HepG2 (cell line): ENCODE data around the gene GRIN3B. TPM values are rescaled to one million over a fixed set of nuclear protein-coding genes. Genes with fewer than 3 reads are reported as not detected.

Source experiments
- ARID2 ChIP-seq: sonication (generic); formaldehyde crosslinking; IDR thresholded peaks from 2 replicates; pipeline ENCODE4 v1.8.1; 2022; ENCODE audit warnings: mild to moderate bottlenecking, missing genetic modification reagents, borderline replicate concordance
- GATA4 ChIP-seq: sonication (generic); IDR thresholded peaks from 2 replicates; pipeline ENCODE4 v1.6.1; 2016; ENCODE audit warnings: antibody characterized with exemption, low read depth, borderline replicate concordance
- IRF9 ChIP-seq: sonication (generic); formaldehyde crosslinking; IDR thresholded peaks from 2 replicates; pipeline ENCODE4 v1.8.0; 2022; ENCODE audit warnings: missing genetic modification reagents, mild to moderate bottlenecking, borderline replicate concordance
- NR2F6 ChIP-seq, 2 experiments: IDR thresholded peaks; 2 replicates each; pipeline ENCODE4 v1.6.1; 2016; ENCODE audit warnings: antibody characterized with exemption in 1 of 2, mild to moderate bottlenecking in 1 of 2
- REL ChIP-seq: sonication (generic); formaldehyde crosslinking; conservative IDR thresholded peaks from 2 replicates; pipeline ENCODE4 v1.8.0; 2022; ENCODE audit warnings: mild to moderate bottlenecking, missing genetic modification reagents, moderate library complexity
- SIN3B ChIP-seq: fragments of 150-350 bp; IDR thresholded peaks from 2 replicates; pipeline ENCODE4 v1.6.1; 2014; ENCODE audit warnings: low read length
- SKI ChIP-seq: fragments of 450-650 bp; IDR thresholded peaks from one replicate; pipeline ENCODE4 v1.6.1; 2018; ENCODE audit warnings: mild to moderate bottlenecking; ENCODE audit not compliant: partially characterized antibody
- TAF15 ChIP-seq: fragments of 200-400 bp; formaldehyde crosslinking; IDR thresholded peaks from one replicate; pipeline ENCODE4 v1.6.1; 2018; ENCODE audit warnings: mild to moderate bottlenecking, low read depth, low read length; ENCODE audit not compliant: poor library complexity, severe bottlenecking
- TBL1XR1 ChIP-seq: fragments of 150-350 bp; IDR thresholded peaks from 2 replicates; pipeline ENCODE4 v1.6.1; 2014; ENCODE audit warnings: borderline replicate concordance, low read length; ENCODE audit not compliant: partially characterized antibody
- ZNF12 ChIP-seq: sonication (generic); formaldehyde crosslinking; IDR thresholded peaks from 2 replicates; pipeline ENCODE4 v1.5.0; 2020; ENCODE audit warnings: missing genetic modification reagents
- ZNF282 ChIP-seq: fragments of 450-650 bp; IDR thresholded peaks from 2 replicates; pipeline ENCODE4 v1.6.1; 2018; ENCODE audit not compliant: partially characterized antibody
- ZNF318 ChIP-seq: sonication (generic); formaldehyde crosslinking; IDR thresholded peaks from 2 replicates; pipeline ENCODE4 v1.4.0; 2020; ENCODE audit warnings: mild to moderate bottlenecking, missing genetic modification reagents
- ZNF383 ChIP-seq: sonication (generic); formaldehyde crosslinking; IDR thresholded peaks from 2 replicates; pipeline ENCODE4 v1.4.0; 2020; ENCODE audit warnings: missing genetic modification reagents, mild to moderate bottlenecking, borderline replicate concordance
- ZNF441 ChIP-seq: sonication (generic); formaldehyde crosslinking; IDR thresholded peaks from 2 replicates; pipeline ENCODE4 v1.7.0; 2021; ENCODE audit warnings: missing genetic modification reagents, borderline replicate concordance
- ZNF513 ChIP-seq: sonication (generic); formaldehyde crosslinking; conservative IDR thresholded peaks from 2 replicates; pipeline ENCODE4 v1.5.0; 2020; ENCODE audit warnings: missing genetic modification reagents
- ZNF547 ChIP-seq: sonication (generic); formaldehyde crosslinking; IDR thresholded peaks from 2 replicates; pipeline ENCODE4 v1.5.1; 2020; ENCODE audit warnings: mild to moderate bottlenecking, missing genetic modification reagents
- ZNF891 ChIP-seq: sonication (generic); formaldehyde crosslinking; IDR thresholded peaks from 2 replicates; pipeline ENCODE4 v1.5.0; 2020; ENCODE audit warnings: mild to moderate bottlenecking, missing genetic modification reagents
- polyA plus RNA-seq, 8 experiments: library from polyadenylated mRNA; depleted of rRNA in 3 of 8; stranded (reverse) in 7 of 8; unstranded in 1 of 8; fragments of >200 nt; fragmentation: Illumina TruSeq in 4 of 8; extraction: Trizol in 4 of 8; gene quantifications; 2 replicates each; pipeline versions ENCODE4 v1.2.1 to v1.2.3, GENCODE V29; 2011 to 2016; ENCODE audit warnings: low read depth in 4 of 8, missing spikeins in 1 of 8, mixed read lengths in 1 of 8; ENCODE audit not compliant: insufficient read depth in 1 of 8
- total RNA-seq, 5 experiments: library from RNA; depleted of rRNA; stranded (reverse); fragments of >200 nt; fragmentation: Illumina TruSeq; extraction: Trizol; gene quantifications; 2 replicates each; pipeline ENCODE4 v1.2.3, GENCODE V29; 2016; ENCODE audit warnings: low read depth in 1 of 5
- TF ChIP-seq, protein P1 (sequence below): IDR thresholded peaks from 2 replicates; pipeline ENCODE4 v1.6.1; 2012; ENCODE audit warnings: inconsistent platforms

GRIN3B gene
- total and polyA plus RNA-seq, 2 of the 13 experiments (the other 11 are each of a cell fraction or from before 2014, with no cell fraction given), result 0.07 to 0.20 TPM

GRCh38 chr19:1039646-1040475 is 39.6 kb downstream of the GRIN3B start, which contains the start of gene ABCA7 (continued):
- 0 out of 2 replicates have a peak, but pooled peaks have one; percentile 38 for TF ChIP-seq ZNF318 (CRISPR knock-in tag)
- no peak for TF ChIP-seq SIN3B
- TF ChIP-seq TBL1XR1, result no peak
- no peak for TF ChIP-seq ZNF441 (CRISPR knock-in tag)
- TF ChIP-seq, protein P1, sequence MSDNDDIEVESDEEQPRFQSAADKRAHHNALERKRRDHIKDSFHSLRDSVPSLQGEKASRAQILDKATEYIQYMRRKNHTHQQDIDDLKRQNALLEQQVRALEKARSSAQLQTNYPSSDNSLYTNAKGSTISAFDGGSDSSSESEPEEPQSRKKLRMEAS, result peak; percentile 83
- 0 out of 2 replicates have a peak, but pooled peaks have one; percentile 22 for TF ChIP-seq ZNF12 (CRISPR knock-in tag)
- 0 out of 2 replicates have a peak, but pooled peaks have one; percentile 74 for TF ChIP-seq REL (CRISPR knock-in tag)
- TF ChIP-seq NR2F6 (IDR thresholded peaks at IDR 0.05), result no peak
- TF ChIP-seq NR2F6 (CRISPR knock-in tag; IDR thresholded peaks at IDR 0.05), result peak; percentile 57
- peak; percentile 67; the same call in 1 of the 2 replicates for TF ChIP-seq ZNF891
- TF ChIP-seq ZNF383 (CRISPR knock-in tag), result no peak
- peak; percentile 26; the same call in 1 of the 2 replicates for TF ChIP-seq IRF9 (CRISPR knock-in tag)
- no peak for TF ChIP-seq GATA4
- TF ChIP-seq ZNF547 (CRISPR knock-in tag), result peak; percentile 53; the same call in 1 of the 2 replicates
- TF ChIP-seq SKI, result peak; percentile 14
- TF ChIP-seq ZNF282, result no peak
- no peak for TF ChIP-seq TAF15
- TF ChIP-seq ZNF513 (CRISPR knock-in tag), result no peak
- TF ChIP-seq ARID2 (CRISPR knock-in tag), result no peak
